Measurements from ENCODE around the gene CREB5. TPM values are rescaled to one million over a fixed set of nuclear protein-coding genes. Genes with fewer than 3 reads are reported as not detected.

CREB5 gene
- total and polyA plus RNA-seq, 7 donors, result 0.80 to 42.1 (median 4.6) TPM

DNA sequence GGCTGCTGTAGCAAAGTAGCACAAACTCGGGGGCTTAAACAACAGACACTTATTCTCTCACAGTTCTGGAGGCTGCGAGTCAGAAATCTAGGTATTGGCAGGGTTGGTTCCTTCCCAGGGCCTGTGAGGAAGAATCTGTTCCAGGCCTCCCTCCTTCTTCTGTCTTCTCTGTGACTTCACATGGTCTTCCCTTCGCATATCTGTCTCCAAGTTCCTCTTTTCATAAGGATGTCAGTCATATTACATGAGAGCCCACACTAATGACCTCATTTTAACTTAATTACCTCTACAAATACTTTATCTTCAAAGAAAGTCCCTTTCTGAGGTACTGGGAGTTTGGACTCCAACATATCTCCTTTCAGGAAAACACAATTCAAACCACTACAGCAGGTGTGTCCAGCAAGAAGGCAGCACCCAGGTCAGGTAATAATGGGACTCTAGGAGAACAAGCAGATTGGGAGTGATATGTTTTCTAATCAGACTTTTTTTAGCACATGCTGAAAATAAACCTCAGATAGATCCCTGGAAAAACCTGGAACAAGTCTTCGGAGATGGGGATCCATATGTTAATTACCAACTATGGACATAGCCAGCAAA is 11.7 kb downstream of the CREB5 start:
- no peak overlapping the region for H3K27ac ChIP-seq
- no peaks in the 10 kb centered on the region for H3K9me3 ChIP-seq
- H3K4me3 ChIP-seq, result no peak overlapping the region
- WGBS, 2 donors, result 81 to 82% methylated on average over 4 of the region's 4 CpGs
- H3K4me1 ChIP-seq, result peaks cover 0 to 7% (median 2%) of the 10 kb centered on the region in 4 donors
- no peak for TF ChIP-seq POLR2AphosphoS5 (IDR thresholded peaks at IDR 0.05)
- TF ChIP-seq EP300 (IDR thresholded peaks at IDR 0.05), result no peak
- TF ChIP-seq, protein P1, sequence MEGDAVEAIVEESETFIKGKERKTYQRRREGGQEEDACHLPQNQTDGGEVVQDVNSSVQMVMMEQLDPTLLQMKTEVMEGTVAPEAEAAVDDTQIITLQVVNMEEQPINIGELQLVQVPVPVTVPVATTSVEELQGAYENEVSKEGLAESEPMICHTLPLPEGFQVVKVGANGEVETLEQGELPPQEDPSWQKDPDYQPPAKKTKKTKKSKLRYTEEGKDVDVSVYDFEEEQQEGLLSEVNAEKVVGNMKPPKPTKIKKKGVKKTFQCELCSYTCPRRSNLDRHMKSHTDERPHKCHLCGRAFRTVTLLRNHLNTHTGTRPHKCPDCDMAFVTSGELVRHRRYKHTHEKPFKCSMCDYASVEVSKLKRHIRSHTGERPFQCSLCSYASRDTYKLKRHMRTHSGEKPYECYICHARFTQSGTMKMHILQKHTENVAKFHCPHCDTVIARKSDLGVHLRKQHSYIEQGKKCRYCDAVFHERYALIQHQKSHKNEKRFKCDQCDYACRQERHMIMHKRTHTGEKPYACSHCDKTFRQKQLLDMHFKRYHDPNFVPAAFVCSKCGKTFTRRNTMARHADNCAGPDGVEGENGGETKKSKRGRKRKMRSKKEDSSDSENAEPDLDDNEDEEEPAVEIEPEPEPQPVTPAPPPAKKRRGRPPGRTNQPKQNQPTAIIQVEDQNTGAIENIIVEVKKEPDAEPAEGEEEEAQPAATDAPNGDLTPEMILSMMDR (IDR thresholded peaks at IDR 0.05), result no peak
- TF ChIP-seq POLR2A (IDR thresholded peaks at IDR 0.05), result no peak
- no peaks in the 10 kb centered on the region for H3K36me3 ChIP-seq
- intact Hi-C loops (cut with DNase I), result no loop called here
- DNase-seq, result no peak
- H3K27me3 ChIP-seq, result no peaks in the 10 kb centered on the region

DNA sequence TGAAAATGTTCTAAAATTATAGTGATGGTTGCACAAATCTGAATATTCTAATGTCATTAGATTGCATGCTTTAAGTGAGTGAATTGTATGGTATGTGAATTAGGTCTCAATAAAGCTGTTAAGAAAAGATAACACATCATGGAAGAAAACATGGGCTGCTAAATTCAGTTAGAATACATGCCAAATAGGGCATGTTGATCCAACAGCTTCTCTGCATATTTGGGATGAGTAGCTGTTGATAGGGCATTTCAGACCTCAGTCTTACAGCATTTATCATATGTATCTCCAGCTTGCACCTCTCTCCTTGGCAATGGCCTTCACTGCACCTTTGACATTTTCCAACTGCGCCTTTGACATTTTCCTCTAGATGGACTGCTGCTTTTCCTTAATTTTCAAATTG is 13.2 kb downstream of the CREB5 start:
- intact Hi-C loops (cut with DNase I), result no loop called here
- Histone ChIP-seq H3K4me1 (no peaks in the 10 kb centered on the region), H3K27ac (no peak overlapping the region), H3K27me3 (no peaks in the 10 kb centered on the region), H3K4me3 (no peak overlapping the region), H3K36me3 (no peaks in the 10 kb centered on the region), H3K9me3 (no peaks in the 10 kb centered on the region)
- DNase-seq, result no peak
- TF ChIP-seq POLR2AphosphoS5 (IDR thresholded peaks at IDR 0.05) (no peak), POLR2A (IDR thresholded peaks at IDR 0.05) (no peak), EP300 (IDR thresholded peaks at IDR 0.05) (no peak)
- TF ChIP-seq, protein P1 (IDR thresholded peaks at IDR 0.05), result no peak
- WGBS, 2 donors, result 89 to 93% methylated on average over 1 of the region's 1 CpG

DNA sequence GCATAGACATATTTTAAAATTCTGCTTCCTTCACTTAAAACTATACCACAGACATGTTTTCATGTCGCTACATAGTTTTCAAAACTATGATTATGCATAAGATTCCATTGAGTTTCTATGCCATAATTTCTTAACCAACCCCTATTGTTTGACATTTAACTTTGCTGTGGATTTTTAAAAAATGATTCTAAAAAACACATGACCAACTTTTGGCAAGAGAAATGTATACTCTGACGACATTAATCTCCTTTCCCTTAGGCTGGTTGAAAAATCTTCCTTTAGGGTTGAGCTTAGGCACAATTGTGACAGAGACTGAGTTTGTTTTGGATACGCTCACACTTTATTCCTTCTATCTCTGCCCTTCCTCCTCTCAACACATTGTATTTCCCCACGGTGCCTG is 14.9 kb downstream of the CREB5 start:
- Histone ChIP-seq H3K27ac (no peak overlapping the region), H3K4me3 (no peak overlapping the region), H3K27me3 (no peaks in the 10 kb centered on the region), H3K4me1 (no peaks in the 10 kb centered on the region), H3K36me3 (no peaks in the 10 kb centered on the region), H3K9me3 (no peaks in the 10 kb centered on the region)
- 72 to 81% methylated on average over 4 of the region's 4 CpGs for WGBS, 2 donors
- TF ChIP-seq EP300 (IDR thresholded peaks at IDR 0.05) (no peak), POLR2A (IDR thresholded peaks at IDR 0.05) (no peak), POLR2AphosphoS5 (IDR thresholded peaks at IDR 0.05) (no peak)
- TF ChIP-seq, protein P1 (IDR thresholded peaks at IDR 0.05), result no peak
- intact Hi-C loops (cut with DNase I), result no loop called here
- DNase-seq, result no peak

DNA sequence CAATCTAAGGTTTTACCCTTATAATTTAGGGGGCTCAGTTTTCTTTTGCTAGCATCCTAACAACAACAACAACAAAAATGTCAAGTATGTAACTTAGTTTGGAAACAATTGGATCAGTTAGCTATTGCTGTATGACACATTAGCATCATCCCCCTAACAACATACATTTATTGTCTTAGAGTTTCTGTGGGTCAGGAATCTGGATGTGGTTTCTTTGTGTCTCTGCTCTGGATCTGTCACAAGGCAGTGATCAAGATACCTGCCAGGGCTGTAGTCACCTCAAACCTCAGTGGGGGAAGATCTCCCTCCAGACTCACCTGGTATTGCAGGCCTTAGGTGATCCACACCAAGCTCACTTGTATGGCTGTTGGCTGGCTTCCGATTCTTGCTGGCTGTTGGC is 18.3 kb downstream of the CREB5 start:
- Histone ChIP-seq H3K36me3 (no peaks in the 10 kb centered on the region), H3K27ac (no peak overlapping the region), H3K27me3 (no peaks in the 10 kb centered on the region), H3K9me3 (no peaks in the 10 kb centered on the region), H3K4me3 (no peak overlapping the region), H3K4me1 (peaks cover 0 to 16% (median 9%) of the 10 kb centered on the region in 4 donors)
- no peak for DNase-seq
- TF ChIP-seq POLR2AphosphoS5 (IDR thresholded peaks at IDR 0.05) (no peak), POLR2A (IDR thresholded peaks at IDR 0.05) (no peak)
- WGBS, 2 donors, result 93 to 94% methylated on average over 1 of the region's 1 CpG
- intact Hi-C loops (cut with DNase I), result no loop called here

GRCh38 chr7:28432105-28432504 is 19.8 kb downstream of the CREB5 start:
- no peaks in the 10 kb centered on the region for H3K9me3 ChIP-seq
- no peak overlapping the region for H3K4me3 ChIP-seq
- peak in 1 of 4 donors; percentile 38 for TF ChIP-seq POLR2AphosphoS5 (IDR thresholded peaks at IDR 0.05)
- TF ChIP-seq POLR2A (IDR thresholded peaks at IDR 0.05), result no peak
- peaks cover 0 to 20% (median 9%) of the 10 kb centered on the region in 4 donors for H3K4me1 ChIP-seq
- H3K36me3 ChIP-seq, result no peaks in the 10 kb centered on the region
- peak; percentile 77 for DNase-seq
- H3K27me3 ChIP-seq, result no peaks in the 10 kb centered on the region
- WGBS, 2 donors, result 90 to 91% methylated on average over 7 of the region's 7 CpGs
- peak overlapping the region in 1 of 4 donors; percentile 39 for H3K27ac ChIP-seq
- intact Hi-C loops (cut with DNase I), result no loop called here

- intact Hi-C loops (cut with DNase I), result no loop called here
- no peak for TF ChIP-seq POLR2A (IDR thresholded peaks at IDR 0.05)
- peak in 1 of 4 donors; percentile 10 for TF ChIP-seq POLR2AphosphoS5 (IDR thresholded peaks at IDR 0.05)
- no peak for TF ChIP-seq EP300 (IDR thresholded peaks at IDR 0.05)
- no peak for DNase-seq
- Histone ChIP-seq H3K4me1 (peaks cover 0 to 20% (median 12%) of the 10 kb centered on the region in 4 donors), H3K9me3 (no peaks in the 10 kb centered on the region), H3K27ac (no peak overlapping the region), H3K36me3 (no peaks in the 10 kb centered on the region), H3K27me3 (no peaks in the 10 kb centered on the region), H3K4me3 (no peak overlapping the region)
- 41 to 63% methylated on average over 2 of the region's 2 CpGs for WGBS, 2 donors
Measured at GRCh38 chr7:28433039-28433438, 20.7 kb downstream of the CREB5 start.
